HUES6 (cell line): ENCODE results near the gene GATAD2A.

ENCODE experiments used
- H3K27ac ChIP-seq: 2 replicates; pipeline ENCODE4 v1.7.0; 2013; ENCODE audit warnings: low read depth, mild to moderate bottlenecking, low read length, inconsistent platforms
- H3K27me3 ChIP-seq: 2 replicates; pipeline ENCODE4 v1.6.1; 2013; ENCODE audit warnings: low read length; ENCODE audit not compliant: control insufficient read depth, insufficient read depth
- H3K36me3 ChIP-seq: 2 replicates; pipeline ENCODE4 v1.6.1; 2013; ENCODE audit warnings: low read length; ENCODE audit not compliant: control insufficient read depth, insufficient read depth
- H3K4me1 ChIP-seq: 2 replicates; pipeline ENCODE4 v1.6.1; 2013; ENCODE audit warnings: low read length; ENCODE audit not compliant: control insufficient read depth, insufficient read depth
- H3K4me3 ChIP-seq: 2 replicates; pipeline ENCODE4 v1.5.1; 2013; ENCODE audit warnings: low read depth, low read length
- H3K9ac ChIP-seq: one replicate; pipeline ENCODE4 v1.6.1; 2013; ENCODE audit warnings: mild to moderate bottlenecking, low read length
- H3K9me3 ChIP-seq: 2 replicates; pipeline ENCODE4 v1.6.1; 2013; ENCODE audit warnings: low read depth, low read length; ENCODE audit not compliant: control insufficient read depth, insufficient read depth

The GATAD2A gene

GRCh38 chr19:19426216-19426615 lies 20.7 kb downstream of the GATAD2A start:
- Histone ChIP-seq H3K9me3 (no peaks in the 10 kb centered on the region), H3K4me3 (no peak overlapping the region), H3K27me3 (no peaks in the 10 kb centered on the region), H3K27ac (no peak overlapping the region), H3K4me1 (peaks cover 10% of the 10 kb centered on the region), H3K9ac (no peak overlapping the region), H3K36me3 (peaks cover 11% of the 10 kb centered on the region; the same call in 1 of the 2 replicates)

- H3K27ac ChIP-seq: no peak overlapping the region
- no peak overlapping the region for H3K4me3 ChIP-seq
- no peaks in the 10 kb centered on the region for H3K9me3 ChIP-seq
- H3K4me1 ChIP-seq: peaks cover 10% of the 10 kb centered on the region
- no peaks in the 10 kb centered on the region for H3K27me3 ChIP-seq
- no peak overlapping the region for H3K9ac ChIP-seq
- peaks cover 11% of the 10 kb centered on the region; the same call in 1 of the 2 replicates for H3K36me3 ChIP-seq
Measured at GRCh38 chr19:19426799-19427198, 21.3 kb downstream of the GATAD2A start.

- Histone ChIP-seq H3K4me1 (peaks cover 10% of the 10 kb centered on the region), H3K27ac (no peak overlapping the region), H3K4me3 (no peak overlapping the region), H3K27me3 (no peaks in the 10 kb centered on the region), H3K9ac (no peak overlapping the region), H3K36me3 (peaks cover 11% of the 10 kb centered on the region; the same call in 1 of the 2 replicates), H3K9me3 (no peaks in the 10 kb centered on the region)
Measured at GRCh38 chr19:19427302-19427701, 21.8 kb downstream of the GATAD2A start.

- Histone ChIP-seq H3K4me3 (no peak overlapping the region), H3K9ac (no peak overlapping the region), H3K36me3 (peaks cover 11% of the 10 kb centered on the region; the same call in 1 of the 2 replicates), H3K27ac (no peak overlapping the region), H3K9me3 (no peaks in the 10 kb centered on the region), H3K4me1 (peaks cover 10% of the 10 kb centered on the region), H3K27me3 (no peaks in the 10 kb centered on the region)
Measured at GRCh38 chr19:19427944-19428343, 22.5 kb downstream of the GATAD2A start.

- no peak overlapping the region for H3K9ac ChIP-seq
- no peak overlapping the region for H3K4me3 ChIP-seq
- no peak overlapping the region for H3K27ac ChIP-seq
- peaks cover 11% of the 10 kb centered on the region; the same call in 1 of the 2 replicates for H3K36me3 ChIP-seq
- peaks cover 10% of the 10 kb centered on the region for H3K4me1 ChIP-seq
- no peaks in the 10 kb centered on the region for H3K27me3 ChIP-seq
- no peaks in the 10 kb centered on the region for H3K9me3 ChIP-seq
Measured at GRCh38 chr19:19428746-19429145, 23.3 kb downstream of the GATAD2A start.

- H3K4me1 ChIP-seq: peaks cover 10% of the 10 kb centered on the region
- no peaks in the 10 kb centered on the region for H3K27me3 ChIP-seq
- H3K27ac ChIP-seq: no peak overlapping the region
- no peak overlapping the region for H3K4me3 ChIP-seq
- no peaks in the 10 kb centered on the region for H3K9me3 ChIP-seq
- H3K36me3 ChIP-seq: peaks cover 11% of the 10 kb centered on the region; the same call in 1 of the 2 replicates
- no peak overlapping the region for H3K9ac ChIP-seq
Measured at GRCh38 chr19:19429361-19429760, 23.9 kb downstream of the GATAD2A start.

- Histone ChIP-seq H3K36me3 (peaks cover 21% of the 10 kb centered on the region; the same call in 1 of the 2 replicates), H3K27me3 (no peaks in the 10 kb centered on the region), H3K27ac (no peak overlapping the region), H3K4me3 (no peak overlapping the region), H3K4me1 (no peaks in the 10 kb centered on the region), H3K9me3 (no peaks in the 10 kb centered on the region), H3K9ac (no peak overlapping the region)
Measured at GRCh38 chr19:19432732-19433131, 27.3 kb downstream of the GATAD2A start.

- Histone ChIP-seq H3K4me3 (no peak overlapping the region), H3K4me1 (no peaks in the 10 kb centered on the region), H3K9ac (no peak overlapping the region), H3K9me3 (no peaks in the 10 kb centered on the region), H3K27ac (no peak overlapping the region), H3K27me3 (no peaks in the 10 kb centered on the region), H3K36me3 (peaks cover 21% of the 10 kb centered on the region)
Measured at GRCh38 chr19:19433666-19434213, 28.3 kb downstream of the GATAD2A start.

- Histone ChIP-seq H3K36me3 (peaks cover 22% of the 10 kb centered on the region; the same call in 1 of the 2 replicates), H3K9me3 (no peaks in the 10 kb centered on the region), H3K4me3 (no peak overlapping the region), H3K9ac (no peak overlapping the region), H3K27me3 (no peaks in the 10 kb centered on the region), H3K27ac (no peak overlapping the region), H3K4me1 (no peaks in the 10 kb centered on the region)
Measured at GRCh38 chr19:19434483-19435045, 29.1 kb downstream of the GATAD2A start.

GRCh38 chr19:19436137-19436691 lies 30.7 kb downstream of the GATAD2A start:
- Histone ChIP-seq H3K27me3 (no peaks in the 10 kb centered on the region), H3K4me3 (no peak overlapping the region), H3K4me1 (no peaks in the 10 kb centered on the region), H3K9me3 (no peaks in the 10 kb centered on the region), H3K36me3 (peaks cover 22% of the 10 kb centered on the region; the same call in 1 of the 2 replicates), H3K9ac (no peak overlapping the region), H3K27ac (no peak overlapping the region)

- Histone ChIP-seq H3K9ac (no peak overlapping the region), H3K4me1 (0 out of 2 replicates have a peak, but pooled peaks cover 4% of the 10 kb centered on the region), H3K27me3 (no peaks in the 10 kb centered on the region), H3K4me3 (no peak overlapping the region), H3K27ac (no peak overlapping the region), H3K9me3 (no peaks in the 10 kb centered on the region), H3K36me3 (peaks cover 22% of the 10 kb centered on the region)
Measured at GRCh38 chr19:19438366-19439175, 33.1 kb downstream of the GATAD2A start.
